GM12864 (cell line): ENCODE data around the gene SNRPD3.
A peak's percentile ranks its signal among the peaks of the same experiment; 100 is the strongest.
"Not testable (repeated sequence)": the region's sequence is repeated elsewhere in the genome, so short reads cannot be mapped to it uniquely, and the experiment has no call there.

Experiments
- DNase-seq: peaks from one replicate; pipeline ENCODE4 v3.0.0-alpha.2; 2011; ENCODE audit warnings: low read depth
- H3K4me3 ChIP-seq: 2 replicates; pipeline ENCODE4 v1.5.1; 2011; ENCODE audit warnings: mild to moderate bottlenecking, low read depth, low read length, control low read depth
- TF ChIP-seq, protein P1 (sequence below): IDR thresholded peaks from 2 replicates; pipeline ENCODE4 v1.5.1; 2011; ENCODE audit warnings: low read depth, mild to moderate bottlenecking, moderate library complexity, low read length, control low read depth, inconsistent platforms; ENCODE audit errors: missing control alignments

Gene SNRPD3

GRCh38 chr22:24521791-24522245 is 34.0 kb upstream of the SNRPD3 start:
- H3K4me3 ChIP-seq: no peak overlapping the region
- TF ChIP-seq, protein P1, sequence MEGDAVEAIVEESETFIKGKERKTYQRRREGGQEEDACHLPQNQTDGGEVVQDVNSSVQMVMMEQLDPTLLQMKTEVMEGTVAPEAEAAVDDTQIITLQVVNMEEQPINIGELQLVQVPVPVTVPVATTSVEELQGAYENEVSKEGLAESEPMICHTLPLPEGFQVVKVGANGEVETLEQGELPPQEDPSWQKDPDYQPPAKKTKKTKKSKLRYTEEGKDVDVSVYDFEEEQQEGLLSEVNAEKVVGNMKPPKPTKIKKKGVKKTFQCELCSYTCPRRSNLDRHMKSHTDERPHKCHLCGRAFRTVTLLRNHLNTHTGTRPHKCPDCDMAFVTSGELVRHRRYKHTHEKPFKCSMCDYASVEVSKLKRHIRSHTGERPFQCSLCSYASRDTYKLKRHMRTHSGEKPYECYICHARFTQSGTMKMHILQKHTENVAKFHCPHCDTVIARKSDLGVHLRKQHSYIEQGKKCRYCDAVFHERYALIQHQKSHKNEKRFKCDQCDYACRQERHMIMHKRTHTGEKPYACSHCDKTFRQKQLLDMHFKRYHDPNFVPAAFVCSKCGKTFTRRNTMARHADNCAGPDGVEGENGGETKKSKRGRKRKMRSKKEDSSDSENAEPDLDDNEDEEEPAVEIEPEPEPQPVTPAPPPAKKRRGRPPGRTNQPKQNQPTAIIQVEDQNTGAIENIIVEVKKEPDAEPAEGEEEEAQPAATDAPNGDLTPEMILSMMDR: peak; percentile 68
- DNase-seq: peak; percentile 48

DNA sequence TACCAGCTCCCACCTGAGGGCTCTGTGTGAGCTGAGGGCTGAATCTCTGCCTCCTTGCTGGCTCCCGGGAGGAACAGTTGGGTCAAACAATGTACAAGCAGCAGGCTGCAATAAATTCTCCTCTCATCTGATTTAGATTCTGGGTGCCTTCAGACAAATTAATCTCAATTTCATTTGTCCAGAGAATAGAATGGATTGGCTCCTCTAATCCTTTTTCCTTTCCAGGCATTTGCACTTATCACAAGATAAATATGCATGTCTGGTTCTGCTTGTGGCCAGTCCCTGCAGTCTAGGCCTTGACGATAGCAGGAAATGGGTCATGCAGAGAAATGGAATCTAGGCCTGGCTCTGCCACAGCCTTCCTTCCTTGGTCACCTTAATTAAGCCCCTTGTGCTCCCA is 31.9 kb upstream of the SNRPD3 start:
- TF ChIP-seq, protein P1: no peak
- DNase-seq: no peak
- H3K4me3 ChIP-seq: no peak overlapping the region

DNA sequence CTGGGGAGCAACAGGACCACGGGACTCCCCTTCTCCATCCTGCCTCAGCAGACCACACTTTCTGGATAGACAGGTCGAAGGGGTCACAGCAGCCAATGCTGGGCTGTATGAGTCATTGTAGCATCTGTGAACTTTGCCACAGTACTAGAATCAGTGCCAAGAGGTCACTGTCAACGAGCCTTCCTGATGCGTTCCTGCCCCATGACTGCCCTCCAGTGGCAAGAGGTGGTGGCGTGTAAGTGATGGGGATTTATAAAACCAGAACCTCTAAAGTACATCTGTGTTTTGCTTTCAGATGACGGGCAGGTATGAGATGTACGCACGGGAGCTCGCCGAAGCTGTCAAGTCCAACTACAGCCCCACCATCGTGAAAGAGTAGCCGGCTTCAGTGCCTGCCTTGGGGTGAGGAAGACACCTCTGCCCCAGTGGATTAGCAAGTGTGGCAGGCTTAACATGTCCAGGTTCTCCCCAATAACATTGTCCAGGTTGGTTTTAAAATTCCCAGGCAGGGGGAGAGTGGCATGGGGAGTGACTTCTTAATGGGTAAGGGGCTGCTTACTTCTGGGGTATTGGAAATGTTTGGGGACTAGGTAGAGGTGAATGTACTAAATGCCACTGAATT is 30.3 kb upstream of the SNRPD3 start:
- H3K4me3 ChIP-seq: no peak overlapping the region
- DNase-seq: peak; percentile 76
- TF ChIP-seq, protein P1: peak; percentile 93

- H3K4me3 ChIP-seq: no peak overlapping the region
- DNase-seq: no peak
- TF ChIP-seq, protein P1: no peak
Measured at GRCh38 chr22:24526191-24526590, 29.6 kb upstream of the SNRPD3 start.

GRCh38 chr22:24529898-24530297 is 25.9 kb upstream of the SNRPD3 start:
- no peak for DNase-seq
- TF ChIP-seq, protein P1: no peak
- H3K4me3 ChIP-seq: no peak overlapping the region

DNA sequence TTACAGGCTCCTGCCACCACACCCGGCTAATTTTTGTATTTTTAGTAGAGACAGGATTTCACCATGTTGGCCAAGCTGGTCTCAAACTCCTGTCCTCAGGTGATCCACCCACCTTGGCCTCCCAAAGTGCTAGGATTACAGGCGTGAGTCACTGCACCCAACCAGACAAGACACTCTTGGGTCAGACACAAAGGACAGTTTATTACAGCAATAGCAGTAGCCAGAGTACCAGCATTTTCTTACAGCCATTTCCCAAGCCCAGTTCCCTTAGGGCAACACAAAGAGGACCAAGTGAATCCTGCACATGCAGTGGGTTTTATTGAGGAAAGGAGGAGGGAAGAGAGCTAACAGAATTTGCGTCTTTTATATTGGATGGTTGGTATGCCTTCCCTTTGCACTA is 24.8 kb upstream of the SNRPD3 start:
- not testable (repeated sequence) for DNase-seq, H3K4me3 ChIP-seq

GRCh38 chr22:24532075-24532474 is 23.7 kb upstream of the SNRPD3 start:
- TF ChIP-seq, protein P1: no peak
- no peak overlapping the region for H3K4me3 ChIP-seq
- DNase-seq: no peak
